Stimulated activated CD8-positive, alpha-beta memory T cell treated with anti-CD3 and anti-CD28 coated beads, Interleukin-15, amount 100 ng/mL, for 4 hours (primary cell): ENCODE data around the gene SAMD1.

ENCODE experiments used
- DNase-seq, 2 donors: peaks; one replicate each; pipeline ENCODE4 v3.0.0-alpha.2; 2020; ENCODE audit warnings: low read depth in 2 of 2

Gene SAMD1

DNA sequence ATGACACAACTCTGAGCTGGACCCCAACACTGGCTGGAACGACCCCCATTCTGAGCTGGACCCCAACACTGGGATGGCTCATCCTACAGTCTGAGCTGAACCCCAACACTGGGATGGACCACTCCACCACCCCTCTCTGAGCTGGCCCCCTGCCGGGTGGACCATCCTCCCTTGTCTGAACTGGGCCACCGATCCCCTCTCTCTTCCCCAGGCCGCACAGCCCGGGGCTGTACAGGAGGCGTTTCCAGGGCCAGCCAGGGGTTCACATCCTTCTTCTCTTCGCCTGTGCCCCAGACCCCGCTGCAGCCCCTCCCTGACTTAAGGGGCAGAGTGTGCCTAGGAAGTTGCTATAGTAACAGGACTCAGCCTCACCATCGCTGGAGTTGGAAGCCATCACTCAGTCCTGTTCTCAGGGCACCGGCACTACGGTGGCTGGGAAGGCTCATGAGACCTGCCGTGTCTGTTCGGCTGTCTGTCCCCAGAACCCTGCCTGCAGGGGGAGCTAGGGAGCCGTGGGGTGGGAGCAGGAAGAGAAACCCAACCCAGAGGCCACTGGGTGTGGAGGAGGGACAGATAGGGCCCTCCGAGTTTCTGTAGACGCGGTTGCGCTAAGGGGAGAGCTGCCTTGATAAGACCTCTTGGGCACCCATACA, 23.3 kb upstream of the SAMD1 start:
- DNase-seq, result no peak

- no peak for DNase-seq
Observed at GRCh38 chr19:14112809-14113385, 22.3 kb upstream of the SAMD1 start.

GRCh38 chr19:14112051-14112808, 21.7 kb upstream of the SAMD1 start:
- DNase-seq, result no peak

DNA sequence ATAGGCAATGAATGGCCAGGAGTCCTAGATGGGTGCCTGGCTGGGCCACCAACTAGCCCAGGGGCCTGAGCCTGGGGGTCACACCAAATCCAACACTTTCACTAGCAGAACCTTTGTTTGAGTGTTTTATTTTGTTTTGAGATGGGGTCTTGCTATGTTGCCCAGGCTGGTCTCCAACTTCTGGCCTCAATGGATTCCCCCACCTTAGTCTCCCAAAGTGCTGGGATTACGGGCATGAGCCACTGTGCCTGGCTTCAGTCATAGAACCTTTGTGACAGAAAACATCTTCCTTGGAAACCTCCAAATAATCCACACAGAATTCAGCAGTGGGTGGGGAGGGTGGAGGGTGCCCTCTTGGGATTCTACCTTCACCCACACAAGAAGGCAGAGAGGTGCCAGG, 20.9 kb upstream of the SAMD1 start:
- DNase-seq, result no peak

GRCh38 chr19:14110650-14111049, 20.1 kb upstream of the SAMD1 start:
- DNase-seq, result no peak

- no peak for DNase-seq
Observed at GRCh38 chr19:14107581-14108461, 17.3 kb upstream of the SAMD1 start.

GRCh38 chr19:14106840-14107239, 16.3 kb upstream of the SAMD1 start:
- DNase-seq, result no peak

DNA sequence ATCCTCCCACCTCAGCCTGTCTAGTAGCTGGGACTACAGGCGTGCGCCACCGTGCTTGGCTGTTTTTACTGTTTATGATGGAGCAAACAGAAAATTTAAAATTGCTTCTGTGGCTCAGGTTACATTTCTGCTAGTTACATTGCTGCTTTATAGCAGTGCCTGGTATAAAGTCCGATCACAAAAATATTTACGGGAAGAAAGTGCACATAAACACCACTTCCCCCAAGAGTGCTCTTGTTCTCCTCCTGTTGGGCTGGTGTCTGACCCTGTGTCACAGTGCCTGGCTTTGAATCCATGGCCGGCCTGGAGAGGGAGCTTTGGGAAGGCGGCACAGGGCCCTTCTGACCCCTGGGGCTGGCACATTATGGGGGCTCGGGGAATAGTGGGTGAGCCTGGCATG, 15.1 kb upstream of the SAMD1 start:
- DNase-seq, result no peak

DNA sequence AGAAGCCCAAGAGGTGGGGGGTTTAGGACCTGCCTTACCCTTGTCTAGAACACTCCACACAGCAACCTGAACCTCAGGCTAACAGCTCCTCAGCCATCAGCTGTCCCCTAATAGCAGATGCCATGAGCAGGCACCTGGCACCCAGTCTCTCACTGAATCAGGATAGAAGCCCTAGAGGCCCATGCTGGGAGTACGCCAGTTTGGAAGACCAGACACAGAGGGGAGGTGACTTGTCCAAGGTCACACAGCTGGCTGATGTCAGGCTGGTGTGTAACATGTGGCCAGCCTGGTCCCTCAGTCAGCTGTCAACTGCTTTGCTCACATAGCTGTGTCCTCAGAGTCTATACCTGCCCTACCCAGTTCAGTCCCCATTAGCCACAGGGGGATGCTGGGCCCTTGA, 12.8 kb upstream of the SAMD1 start:
- no peak for DNase-seq

GRCh38 chr19:14102756-14103155, 12.2 kb upstream of the SAMD1 start:
- DNase-seq, result no peak

- no peak for DNase-seq
Observed at GRCh38 chr19:14102102-14102696, 11.6 kb upstream of the SAMD1 start.

GRCh38 chr19:14101003-14101545, 10.5 kb upstream of the SAMD1 start:
- DNase-seq, result no peak

- no peak for DNase-seq
Observed at GRCh38 chr19:14097532-14098151, 7.1 kb upstream of the SAMD1 start.

DNA sequence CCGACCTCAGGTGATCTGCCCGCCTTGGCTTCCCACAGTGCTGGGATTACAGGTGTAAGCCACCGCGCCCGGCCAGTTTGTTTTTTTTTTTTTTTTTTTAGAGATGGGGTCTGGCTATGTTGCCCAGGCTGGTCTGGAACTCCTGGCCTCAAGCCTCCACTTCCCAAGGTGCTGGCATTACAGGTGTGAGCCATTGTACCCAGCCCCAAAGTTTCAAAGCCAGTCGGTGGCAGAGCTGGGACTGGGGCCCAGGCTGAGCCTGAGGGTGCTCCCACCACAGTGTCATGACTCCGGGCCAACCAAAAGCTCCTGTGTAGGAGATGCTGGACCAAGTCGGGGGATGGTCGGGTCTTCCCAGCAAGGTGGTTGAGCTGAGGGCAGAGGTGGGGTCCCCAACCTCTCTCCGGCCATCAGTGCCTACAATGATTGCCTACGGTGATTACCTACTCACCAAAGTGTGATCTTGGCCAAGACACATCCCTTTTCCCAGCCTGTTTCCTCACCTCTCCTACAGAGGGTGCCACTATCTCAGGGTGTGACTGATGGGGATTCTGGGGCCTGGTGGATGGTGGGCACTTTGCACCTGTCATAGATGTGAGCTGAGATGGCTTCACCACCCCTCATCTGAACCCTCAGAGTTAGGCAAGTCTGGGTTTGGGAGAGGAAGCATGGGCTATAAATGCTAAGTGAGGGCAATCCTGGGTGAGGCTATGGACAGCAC, 5.9 kb upstream of the SAMD1 start:
- no peak for DNase-seq

DNA sequence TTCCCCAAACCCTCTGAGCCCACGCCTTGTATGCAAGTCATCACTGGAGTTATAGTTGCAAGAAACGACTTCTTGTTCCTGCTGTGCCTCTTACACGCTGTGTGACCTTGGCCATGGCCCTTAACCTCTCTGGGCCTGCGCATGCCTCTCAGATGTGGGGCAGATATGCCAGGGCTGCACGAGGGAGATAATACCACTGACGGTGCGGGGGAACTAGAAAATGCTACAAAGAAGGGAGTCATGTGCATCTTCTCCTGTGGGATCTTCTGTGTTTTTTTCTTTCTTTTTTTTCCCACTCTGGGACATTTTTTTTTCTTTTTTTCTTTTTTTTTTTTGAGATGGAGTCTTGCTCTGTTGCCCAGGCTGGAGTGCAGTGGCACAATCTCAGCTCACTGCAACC, 4.3 kb upstream of the SAMD1 start:
- no peak for DNase-seq

DNA sequence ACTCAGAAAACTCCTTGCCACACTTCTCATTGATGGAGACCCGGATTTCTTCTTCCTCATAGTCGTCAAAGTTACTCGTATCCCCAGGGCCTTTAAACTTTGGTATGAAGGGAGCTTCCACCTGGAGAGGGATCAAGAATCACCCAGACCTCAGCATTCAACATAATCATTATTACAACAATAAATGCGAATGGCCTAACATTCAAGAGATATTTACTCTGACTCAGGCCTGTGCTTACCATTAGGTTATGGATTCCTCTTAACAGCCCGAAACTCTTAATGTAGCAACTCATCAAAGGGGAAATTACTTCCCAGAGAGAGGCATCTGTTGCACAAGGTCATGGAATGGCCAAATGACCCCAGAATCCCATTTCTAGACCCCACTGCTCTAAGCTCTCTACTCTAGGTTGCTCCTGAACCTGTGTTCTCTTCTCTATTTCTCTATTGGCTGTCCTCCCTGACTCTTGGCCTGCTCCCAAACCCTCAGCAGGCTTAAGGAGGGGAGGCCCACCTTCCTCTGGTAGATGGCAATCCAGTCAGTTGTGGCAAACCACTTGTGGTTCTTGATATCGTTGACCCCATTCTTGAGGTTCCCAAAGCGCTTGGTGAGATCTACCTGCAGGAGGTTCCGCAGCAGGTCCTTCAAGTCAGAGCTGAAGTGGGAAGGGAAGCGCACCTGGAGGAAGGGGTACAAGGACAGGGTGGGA, 2.7 kb upstream of the SAMD1 start:
- DNase-seq, result no peak

DNA sequence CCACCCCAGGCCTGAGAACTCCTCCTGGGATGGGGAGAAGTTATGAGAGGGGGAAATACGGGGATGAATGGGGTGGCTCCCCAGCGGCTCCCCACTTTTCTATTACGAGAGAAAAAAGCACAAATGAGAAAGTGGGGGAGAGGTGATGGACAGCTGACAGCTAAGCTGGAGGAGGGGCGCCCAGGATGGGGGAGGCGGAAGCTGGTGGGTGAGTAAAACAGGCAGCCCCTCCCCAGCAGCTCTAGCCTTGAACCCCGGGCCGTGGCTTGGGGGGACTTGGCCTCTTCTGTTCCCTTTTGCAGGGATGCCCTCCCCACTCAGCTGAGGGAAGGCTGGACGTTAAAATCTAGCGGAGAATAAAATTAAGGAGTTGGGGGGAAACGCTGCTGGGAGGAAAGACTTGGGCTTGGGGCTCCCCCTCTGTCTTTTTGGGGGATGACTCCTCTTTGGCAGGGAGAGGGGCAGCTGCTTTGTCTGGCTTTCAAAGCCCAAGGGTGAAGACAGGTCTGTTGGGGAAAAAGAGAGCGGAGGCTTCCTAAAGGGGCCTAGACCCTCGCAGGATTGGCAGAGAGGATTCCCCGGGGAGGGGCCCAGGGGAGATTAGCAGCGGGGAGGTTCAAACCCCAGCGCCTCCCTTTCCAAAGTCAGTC, 1.4 kb upstream of the SAMD1 start:
- DNase-seq, result no peak

DNA sequence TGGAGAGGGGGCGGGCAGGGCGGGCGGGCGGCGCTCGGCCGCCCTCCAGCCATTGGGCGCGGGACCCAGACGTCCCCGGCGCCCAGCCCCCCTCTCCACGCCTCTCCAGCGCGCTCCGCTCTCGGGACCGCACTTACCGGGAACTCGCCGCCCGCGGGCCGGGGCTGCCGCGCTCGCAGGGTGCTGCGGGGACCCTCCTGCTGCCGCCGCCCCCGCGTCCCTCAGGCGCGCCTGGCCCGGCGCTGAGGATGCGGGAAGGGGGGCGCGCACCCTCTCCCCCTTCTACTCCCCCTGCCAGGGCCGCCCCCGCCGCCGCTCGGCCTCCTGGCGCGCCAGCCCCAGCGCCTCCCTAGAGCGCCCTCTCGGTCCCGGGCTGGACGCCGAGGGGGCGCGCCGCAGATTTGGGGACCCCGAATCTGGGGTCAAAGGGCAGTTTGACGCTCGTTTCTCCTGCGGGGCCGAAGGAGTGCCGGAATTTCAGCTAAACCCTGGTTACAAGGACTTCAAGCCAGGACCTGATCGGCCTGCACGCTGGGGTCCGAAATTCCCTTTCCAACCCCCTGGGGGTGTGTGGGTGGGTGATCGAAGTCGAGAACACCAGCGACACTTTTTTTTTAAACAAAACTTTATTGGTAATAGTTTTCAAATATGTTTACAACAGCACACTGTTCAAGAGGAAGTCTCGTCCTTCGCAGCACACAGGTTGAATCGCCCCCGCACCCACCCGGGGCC, 696 bp upstream of the SAMD1 start:
- peak in 1 of 2 donors; percentile 36 for DNase-seq
